GM23338 (cell line): ENCODE results near the gene SCN4A. TPM values are rescaled to one million over a fixed set of nuclear protein-coding genes. Genes with fewer than 3 reads are reported as not detected.
A peak's percentile ranks its signal among the peaks of the same experiment; 100 is the strongest.

Experiments
- ATAC-seq: fragments of 200-7000 bp; cut with Tn5 transposase; 3 replicates; pipeline ENCODE4 v1.9.1; 2020
- DNase-seq: peaks from one replicate; pipeline ENCODE4 v3.0.0-alpha.2; 2015; ENCODE audit warnings: low spot score
- H2AFZ ChIP-seq: fragments of 200-600 bp; sonication (generic); 2 replicates; pipeline ENCODE4 v1.8.0; 2016; ENCODE audit warnings: antibody characterized with exemption, mild to moderate bottlenecking, moderate library complexity
- H3F3A ChIP-seq: fragments of 200-600 bp; sonication (generic); replicated peaks from 2 replicates; pipeline ENCODE4 v1.8.0; 2017; ENCODE audit warnings: antibody characterized with exemption, mixed run types, low read depth
- H3K27ac ChIP-seq: fragments of 200-600 bp; sonication (generic); 2 replicates; pipeline ENCODE4 v1.6.1; 2016; ENCODE audit warnings: low read depth
- H3K27me3 ChIP-seq: fragments of 200-600 bp; sonication (generic); 2 replicates; pipeline ENCODE4 v1.8.0; 2016; ENCODE audit warnings: mild to moderate bottlenecking, mixed run types, moderate library complexity; ENCODE audit not compliant: insufficient read depth
- H3K36me3 ChIP-seq: fragments of 200-600 bp; sonication (generic); 2 replicates; pipeline ENCODE4 v1.8.0; 2016; ENCODE audit warnings: mild to moderate bottlenecking; ENCODE audit not compliant: insufficient read depth
- H3K4me1 ChIP-seq: fragments of 200-600 bp; sonication (generic); 2 replicates; pipeline ENCODE4 v1.8.0; 2016; ENCODE audit warnings: mild to moderate bottlenecking, moderate library complexity; ENCODE audit not compliant: insufficient read depth
- H3K4me2 ChIP-seq: fragments of 200-600 bp; sonication (generic); 2 replicates; pipeline ENCODE4 v1.7.1; 2017; ENCODE audit warnings: mixed run types
- H3K4me3 ChIP-seq: fragments of 200-600 bp; sonication (generic); 2 replicates; pipeline ENCODE4 v1.6.1; 2016; ENCODE audit warnings: mixed run types
- H3K79me2 ChIP-seq: fragments of 200-600 bp; sonication (generic); replicated peaks from 2 replicates; pipeline ENCODE4 v1.8.0; 2017; ENCODE audit warnings: mild to moderate bottlenecking; ENCODE audit not compliant: insufficient read depth
- H3K9me2 ChIP-seq: fragments of 200-600 bp; sonication (generic); 2 replicates; pipeline ENCODE4 v1.8.0; 2017; ENCODE audit not compliant: insufficient read depth
- H4K20me1 ChIP-seq: fragments of 200-600 bp; sonication (generic); replicated peaks from 2 replicates; pipeline ENCODE4 v1.8.0; 2017; ENCODE audit warnings: mild to moderate bottlenecking; ENCODE audit not compliant: insufficient read depth
- H3K27ac Mint-ChIP-seq: 2 replicates; pipeline ENCODE4 v1.8.0; 2020; ENCODE audit warnings: inconsistent platforms, mild to moderate bottlenecking, moderate library complexity, mixed read lengths
- H3K27me3 Mint-ChIP-seq: 3 replicates; pipeline ENCODE4 v1.8.0; 2022; ENCODE audit warnings: low read depth, mild to moderate bottlenecking, moderate library complexity, mixed read lengths, inconsistent platforms; ENCODE audit not compliant: insufficient read depth, poor library complexity
- H3K36me3 Mint-ChIP-seq: 3 replicates; pipeline ENCODE4 v1.8.0; 2021; ENCODE audit warnings: low read depth, mild to moderate bottlenecking, inconsistent platforms, moderate library complexity, mixed read lengths
- H3K4me1 Mint-ChIP-seq: 3 replicates; pipeline ENCODE4 v1.8.0; 2020; ENCODE audit warnings: mild to moderate bottlenecking, inconsistent platforms, mixed read lengths
- H3K4me3 Mint-ChIP-seq: 3 replicates; pipeline ENCODE4 v1.8.0; 2021; ENCODE audit warnings: moderate library complexity, mild to moderate bottlenecking, inconsistent platforms, mixed read lengths
- H3K9me3 Mint-ChIP-seq: 3 replicates; pipeline ENCODE4 v1.8.0; 2020; ENCODE audit warnings: moderate library complexity, mild to moderate bottlenecking, inconsistent platforms, mixed read lengths
- CREB1 ChIP-seq: fragments of 250-450 bp; sonication (Bioruptor Pico); IDR thresholded peaks from 2 replicates; pipeline ENCODE4 v1.5.0; 2020; ENCODE audit warnings: low read depth, mild to moderate bottlenecking, moderate library complexity
- CTCF ChIP-seq, 2 experiments: fragments of 200-600 bp in 1 of 2; sonication (generic) in 1 of 2; conservative IDR thresholded peaks; 2 replicates each; pipeline versions ENCODE4 v1.5.1 to v1.6.1; 2016 to 2017; ENCODE audit warnings: antibody characterized with exemption in 2 of 2, low read depth in 2 of 2, mild to moderate bottlenecking in 2 of 2, moderate library complexity in 1 of 2
- JUNB ChIP-seq: IDR thresholded peaks from one replicate; pipeline ENCODE4 v1.6.1; 2016; ENCODE audit warnings: antibody characterized with exemption; ENCODE audit not compliant: unreplicated experiment
- ZNF462 ChIP-seq: fragments of 250-450 bp; sonication (Bioruptor Pico); IDR thresholded peaks from 2 replicates; pipeline ENCODE4 v1.5.0; 2020; ENCODE audit warnings: mild to moderate bottlenecking, moderate library complexity
- polyA plus RNA-seq: library from polyadenylated mRNA; unstranded; fragments of >200 nt; fragmentation: Nextera tagmentation; extraction: Ambion mirVana; gene quantifications from 2 replicates; pipeline ENCODE4 v1.2.1, GENCODE V29; 2016
- total RNA-seq: library from RNA; depleted of rRNA; stranded (reverse); fragments of >200 nt; shearing (Covaris generic); gene quantifications from 2 replicates; pipeline ENCODE4 v1.2.3, GENCODE V29; 2014

SCN4A gene
- total and polyA plus RNA-seq, 2 experiments from 2014 or later: 2.3 to 7.9 TPM

- no peak overlapping the region for H3K27ac ChIP-seq
- no peak for TF ChIP-seq JUNB
- no peak for TF ChIP-seq ZNF462 (CRISPR knock-in tag)
- TF ChIP-seq CREB1: no peak
- TF ChIP-seq CTCF (conservative IDR thresholded peaks at IDR 0.05; ENCODE audit: low read depth in 2 of 2): peak; percentile 55 to 83
- no peak overlapping the region for H3K4me3 ChIP-seq
- ATAC-seq: peak; percentile 83
- no peak overlapping the region for H2AFZ ChIP-seq
- no peaks in the 10 kb centered on the region for H3K9me2 ChIP-seq
- no peaks in the 10 kb centered on the region for H4K20me1 ChIP-seq
- Mint-ChIP-seq H3K36me3 (peaks cover 19% of the 10 kb centered on the region), H3K4me3 (no peak overlapping the region), H3K27me3 (peaks cover 1% of the 10 kb centered on the region), H3K4me1 (peaks cover 2% of the 10 kb centered on the region; the same call in 1 of the 3 replicates), H3K9me3 (no peaks in the 10 kb centered on the region), H3K27ac (no peak overlapping the region)
- DNase-seq: peak; percentile 78
- no peaks in the 10 kb centered on the region for H3K36me3 ChIP-seq
- no peaks in the 10 kb centered on the region for H3K27me3 ChIP-seq
- no peaks in the 10 kb centered on the region for H3K79me2 ChIP-seq
- no peaks in the 10 kb centered on the region for H3K4me1 ChIP-seq
- no peaks in the 10 kb centered on the region for H3F3A ChIP-seq
- no peak overlapping the region for H3K4me2 ChIP-seq
Measured at GRCh38 chr17:63946440-63947363, 26.0 kb downstream of the SCN4A start.
